ENCODE results near the gene VPS9D1.
A peak's percentile ranks its signal among the peaks of the same experiment; 100 is the strongest.

VPS9D1 gene

GRCh38 chr16:89732142-89732917 lies 11.6 kb upstream of the VPS9D1 start:
- DNase-seq: no peak

GRCh38 chr16:89730610-89731234 lies 10.0 kb upstream of the VPS9D1 start:
- no peak for DNase-seq

- DNase-seq: no peak
Observed at GRCh38 chr16:89729863-89730593, 9.3 kb upstream of the VPS9D1 start.

- no peak for DNase-seq
Observed at GRCh38 chr16:89729293-89729692, 8.6 kb upstream of the VPS9D1 start.

GRCh38 chr16:89727406-89728120 lies 6.9 kb upstream of the VPS9D1 start:
- no peak for DNase-seq

- DNase-seq: peak; percentile 87 to 91
Observed at GRCh38 chr16:89723279-89724250, 2.9 kb upstream of the VPS9D1 start.

GRCh38 chr16:89722392-89723278 lies 1.9 kb upstream of the VPS9D1 start:
- DNase-seq: peak; percentile 81 to 87

- DNase-seq: peak; percentile 91 to 92
Observed at GRCh38 chr16:89721546-89722391, 1.1 kb upstream of the VPS9D1 start.

- no peak for DNase-seq
Observed at GRCh38 chr16:89720551-89720812, 216 bp downstream of the VPS9D1 start.

- DNase-seq: no peak
Observed at GRCh38 chr16:89717688-89718505, 2.8 kb downstream of the VPS9D1 start.

- DNase-seq: no peak
Observed at GRCh38 chr16:89716916-89717687, 3.6 kb downstream of the VPS9D1 start.

GRCh38 chr16:89716493-89716892 lies 4.2 kb downstream of the VPS9D1 start:
- DNase-seq: no peak

GRCh38 chr16:89712274-89712781 lies 8.4 kb downstream of the VPS9D1 start:
- no peak for DNase-seq

GRCh38 chr16:89711601-89712273 lies 9.0 kb downstream of the VPS9D1 start:
- peak; percentile 67 to 76 for DNase-seq

- DNase-seq: no peak
Observed at GRCh38 chr16:89710709-89711564, 9.8 kb downstream of the VPS9D1 start.

GRCh38 chr16:89709716-89710432 lies 10.8 kb downstream of the VPS9D1 start:
- no peak for DNase-seq
